Stomach smooth muscle (tissue), 2 donors: ENCODE results near the gene PPAT.

ENCODE experiments used
- H3K27ac ChIP-seq: one replicate; pipeline ENCODE4 v1.7.0; 2013; ENCODE audit warnings: mild to moderate bottlenecking, low read length, inconsistent platforms
- H3K27me3 ChIP-seq, 2 donors: one replicate each; pipeline ENCODE4 v1.7.0; 2013; ENCODE audit warnings: low read length in 2 of 2; ENCODE audit not compliant: insufficient read depth in 2 of 2, control insufficient read depth in 1 of 2
- H3K36me3 ChIP-seq, 2 donors: one replicate each; pipeline ENCODE4 v1.7.0; 2013; ENCODE audit warnings: low read length in 2 of 2; ENCODE audit not compliant: control insufficient read depth in 2 of 2, insufficient read depth in 2 of 2
- H3K4me1 ChIP-seq: one replicate; pipeline ENCODE4 v1.7.0; 2013; ENCODE audit warnings: low read length; ENCODE audit not compliant: control insufficient read depth, insufficient read depth
- H3K4me3 ChIP-seq, 2 donors: one replicate each; pipeline ENCODE4 v1.7.0; 2013; ENCODE audit warnings: low read length in 2 of 2
- H3K9ac ChIP-seq, 2 donors: one replicate each; pipeline ENCODE4 v1.7.0; 2013; ENCODE audit warnings: low read length in 2 of 2, mild to moderate bottlenecking in 1 of 2
- H3K9me3 ChIP-seq, 2 donors: one replicate each; pipeline ENCODE4 v1.7.0; 2013; ENCODE audit warnings: low read length in 2 of 2; ENCODE audit not compliant: control insufficient read depth in 2 of 2
- donor health status: healthy.
- donor health status: Pancreatic carcinoma.

The PPAT gene

GRCh38 chr4:56348576-56348975, 86.8 kb downstream of the PPAT start:
- Histone ChIP-seq H3K36me3 (peaks cover 15% of the 10 kb centered on the region in 2 donors), H3K9ac (no peak overlapping the region), H3K9me3 (no peaks in the 10 kb centered on the region), H3K27me3 (no peaks in the 10 kb centered on the region), H3K4me3 (no peak overlapping the region), H3K27ac (no peak overlapping the region), H3K4me1 (no peaks in the 10 kb centered on the region)

GRCh38 chr4:56345458-56345857, 90.0 kb downstream of the PPAT start:
- no peaks in the 10 kb centered on the region for H3K27me3 ChIP-seq
- H3K9ac ChIP-seq, result no peak overlapping the region
- H3K9me3 ChIP-seq, result no peaks in the 10 kb centered on the region
- H3K4me3 ChIP-seq, result no peak overlapping the region
- no peak overlapping the region for H3K27ac ChIP-seq
- no peaks in the 10 kb centered on the region for H3K4me1 ChIP-seq
- peaks cover 6 to 15% of the 10 kb centered on the region in 2 donors for H3K36me3 ChIP-seq
